ENCODE data around the gene OSER1. TPM values are rescaled to one million over a fixed set of nuclear protein-coding genes. Genes with fewer than 3 reads are reported as not detected.

The OSER1 gene
- total RNA-seq, 1 experiment from 2014 or later: 35.7 TPM

DNA sequence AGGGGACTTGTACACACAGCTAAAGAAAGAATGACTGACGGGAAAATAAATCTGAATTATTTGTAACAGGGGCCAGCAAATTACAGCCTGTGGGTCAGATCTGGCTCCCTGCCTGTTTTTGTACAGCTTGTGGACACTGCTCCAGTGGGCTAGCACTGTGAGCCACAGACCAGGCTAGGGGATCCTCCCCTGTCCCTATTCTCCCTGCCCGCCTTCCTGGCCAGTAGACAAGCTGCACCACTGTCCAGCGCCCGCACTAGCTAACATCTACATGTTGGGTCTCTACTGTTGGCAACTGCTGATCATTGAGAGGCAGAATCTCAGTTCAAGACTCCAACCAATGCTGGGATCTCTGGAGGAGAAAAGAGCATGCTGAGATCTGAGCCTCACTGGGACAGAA, 10.7 kb downstream of the OSER1 start:
- H3K23ac ChIP-seq (ENCODE audit: insufficient read length, low read depth, low read length): no peak overlapping the region
- no peak overlapping the region for H2BK12ac ChIP-seq (ENCODE audit: insufficient read length, low read depth, low read length)
- WGBS (ENCODE audit: extremely low coverage, insufficient read length, low lambda C conversion rate): no CpG with 5 or more reads among the region's 4 CpGs
- no peaks in the 10 kb centered on the region for H4K20me1 ChIP-seq (ENCODE audit: control insufficient read depth, insufficient read depth, insufficient read length)
- H3T11ph ChIP-seq (ENCODE audit: low read length): no peak overlapping the region
- Mint-ChIP-seq H3K9me3 (no peaks in the 10 kb centered on the region), H3K27ac (0 out of 7 replicates have a peak overlapping the region, but pooled peaks of 1 of the 3 experiments have one; percentile 11), H3K4me1 (no peaks in the 10 kb centered on the region), H3K36me3 (ENCODE audit: insufficient read depth in 1 of 3, low read depth in 3 of 3) (peaks cover 38 to 72% (median 65%) of the 10 kb centered on the region in 3 experiments; a peak in 6 of 7 replicates), H3K4me3 (no peak overlapping the region), H3K27me3 (ENCODE audit: low read depth) (no peaks in the 10 kb centered on the region)
- no peak overlapping the region for H2BK15ac ChIP-seq (ENCODE audit: low read depth, low read length)
- no peak overlapping the region for H2BK120ac ChIP-seq (ENCODE audit: low read depth, low read length, poor library complexity, severe bottlenecking)
- no peak overlapping the region for H3K27ac ChIP-seq (ENCODE audit: insufficient read length, low read depth, low read length)
- H4K8ac ChIP-seq (replicated peaks; ENCODE audit: insufficient read length, low read depth, low read length): no peak overlapping the region
- no peak for DNase-seq
- H3K79me2 ChIP-seq (ENCODE audit: insufficient read depth, low read length): no peaks in the 10 kb centered on the region; the same call in 1 of the 2 replicates
- no peak overlapping the region for H3K18ac ChIP-seq (ENCODE audit: insufficient read length, low read depth, low read length)
- no peak overlapping the region for H4K91ac ChIP-seq (ENCODE audit: insufficient read length, low read depth, low read length)
- no peak overlapping the region for H2AFZ ChIP-seq (ENCODE audit: low read length)
- H2AK5ac ChIP-seq (ENCODE audit: insufficient read length, low read length): no peak overlapping the region
- H3K4ac ChIP-seq (ENCODE audit: low read depth, low read length): no peak overlapping the region
- H3K27me3 ChIP-seq (ENCODE audit: insufficient read depth, low read length): no peaks in the 10 kb centered on the region
- no peaks in the 10 kb centered on the region for H3K9me3 ChIP-seq (ENCODE audit: control insufficient read depth, low read depth, low read length)
- peaks cover 2% of the 10 kb centered on the region for H3K79me1 ChIP-seq (ENCODE audit: insufficient read depth, low read depth, low read length, poor library complexity, severe bottlenecking)
- H3K9ac ChIP-seq (ENCODE audit: extremely low read depth, insufficient read length, low read length): no peak overlapping the region
- H3K4me2 ChIP-seq (ENCODE audit: insufficient read depth, insufficient read length, low read length): no peak overlapping the region
- H2BK20ac ChIP-seq (ENCODE audit: low read depth, low read length, poor library complexity, severe bottlenecking): no peak overlapping the region
- no peak overlapping the region for H2BK5ac ChIP-seq (ENCODE audit: insufficient read length, low read length)
- no peaks in the 10 kb centered on the region for H3K23me2 ChIP-seq (ENCODE audit: insufficient read length, low read depth, low read length, poor library complexity, severe bottlenecking)
- no peaks in the 10 kb centered on the region for H3K4me1 ChIP-seq (ENCODE audit: insufficient read depth, low read length)
- H4K5ac ChIP-seq (ENCODE audit: insufficient read length, low read depth, low read length): no peak overlapping the region
- TF ChIP-seq, protein P1, sequence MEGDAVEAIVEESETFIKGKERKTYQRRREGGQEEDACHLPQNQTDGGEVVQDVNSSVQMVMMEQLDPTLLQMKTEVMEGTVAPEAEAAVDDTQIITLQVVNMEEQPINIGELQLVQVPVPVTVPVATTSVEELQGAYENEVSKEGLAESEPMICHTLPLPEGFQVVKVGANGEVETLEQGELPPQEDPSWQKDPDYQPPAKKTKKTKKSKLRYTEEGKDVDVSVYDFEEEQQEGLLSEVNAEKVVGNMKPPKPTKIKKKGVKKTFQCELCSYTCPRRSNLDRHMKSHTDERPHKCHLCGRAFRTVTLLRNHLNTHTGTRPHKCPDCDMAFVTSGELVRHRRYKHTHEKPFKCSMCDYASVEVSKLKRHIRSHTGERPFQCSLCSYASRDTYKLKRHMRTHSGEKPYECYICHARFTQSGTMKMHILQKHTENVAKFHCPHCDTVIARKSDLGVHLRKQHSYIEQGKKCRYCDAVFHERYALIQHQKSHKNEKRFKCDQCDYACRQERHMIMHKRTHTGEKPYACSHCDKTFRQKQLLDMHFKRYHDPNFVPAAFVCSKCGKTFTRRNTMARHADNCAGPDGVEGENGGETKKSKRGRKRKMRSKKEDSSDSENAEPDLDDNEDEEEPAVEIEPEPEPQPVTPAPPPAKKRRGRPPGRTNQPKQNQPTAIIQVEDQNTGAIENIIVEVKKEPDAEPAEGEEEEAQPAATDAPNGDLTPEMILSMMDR (conservative IDR thresholded peaks at IDR 0.05): no peak
- H3K14ac ChIP-seq (ENCODE audit: insufficient read depth, low read length): no peak overlapping the region
- H3K56ac ChIP-seq (ENCODE audit: insufficient read length, low read depth, low read length): no peak overlapping the region
